ENCODE data around the gene STIP1. TPM values are rescaled to one million over a fixed set of nuclear protein-coding genes. Genes with fewer than 3 reads are reported as not detected.

STIP1 gene
- total and polyA plus RNA-seq, 2 donors (not counting 3 experiments of a cell fraction or from before 2014, with no cell fraction given), result 117 to 226 TPM

- no peak overlapping the region for H3K27ac ChIP-seq (ENCODE audit: insufficient read depth, low read depth, low read length)
- DNase-seq (ENCODE audit: low read depth, low spot score) (no peak), FAIRE-seq (no peak)
- POLR2A ChIA-PET, result no interaction called here
- H3K9ac ChIP-seq (replicated peaks; ENCODE audit: extremely low read depth, insufficient read depth, low read length), result no peak overlapping the region
- no peak overlapping the region for H3K4me3 ChIP-seq (replicated peaks in 1 of 3; ENCODE audit: insufficient read depth in 1 of 3, low read depth in 1 of 3, low read length in 3 of 3)
- H4K20me1 ChIP-seq (replicated peaks; ENCODE audit: control insufficient read depth, extremely low read depth, insufficient read depth, low read length), result no peaks in the 10 kb centered on the region
- no peak overlapping the region for H2AFZ ChIP-seq (ENCODE audit: low read depth, low read length)
- H3K4me2 ChIP-seq (ENCODE audit: insufficient read depth, low read length), result no peak overlapping the region
- BruUV-seq (replicated peaks), result no TSS peak
- H3K4me1 ChIP-seq (ENCODE audit: control insufficient read depth, extremely low read depth, insufficient read depth, low read length), result no peaks in the 10 kb centered on the region
- CTCF ChIA-PET, result interaction anchor here (0.9 to 1.1 kb wide), 2 partner anchors 8 to 9 kb away, joined by 3 to 5 read pairs; no protein-coding TSS in a partner anchor
- TF ChIP-seq MAX (IDR thresholded peaks at IDR 0.05; ENCODE audit: insufficient read depth, insufficient read length), result no peak
- no peak for TF ChIP-seq POLR2A (IDR thresholded peaks at IDR 0.05; ENCODE audit: low read depth, low read length)
- no peak for TF ChIP-seq POLR2AphosphoS5 (IDR thresholded peaks at IDR 0.05; ENCODE audit: insufficient read depth, low read depth, low read length)
- TF ChIP-seq MYC (IDR thresholded peaks at IDR 0.05; ENCODE audit: low read depth, low read length), result no peak
- no peak for TF ChIP-seq CTCF (IDR thresholded peaks at IDR 0.05; ENCODE audit: extremely low read depth in 1 of 2, insufficient read depth in 1 of 2, low read depth in 1 of 2, low read length in 2 of 2)
- no peak for TF ChIP-seq EZH2 (IDR thresholded peaks at IDR 0.05; ENCODE audit: borderline replicate concordance, low read depth, low read length, severe bottlenecking)
- TF ChIP-seq FOS (IDR thresholded peaks at IDR 0.05; ENCODE audit: borderline replicate concordance, insufficient read depth, low read length), result no peak
- no peak for TF ChIP-seq GATA2 (IDR thresholded peaks at IDR 0.05; ENCODE audit: insufficient read depth, insufficient read length, low read depth, low read length)
- no peak for TF ChIP-seq JUN (IDR thresholded peaks at IDR 0.05; ENCODE audit: borderline replicate concordance, insufficient read depth, insufficient read length, low read depth)
- intact Hi-C loops (cut with micrococcal nuclease) (no loop called here), dilution Hi-C loops (cut with MboI; ENCODE audit: extremely low pct_ligation_motif_present, low sequenced_read_pairs) (no loop called here)
- H3K9me1 ChIP-seq (replicated peaks; ENCODE audit: control insufficient read depth, extremely low read depth, insufficient read depth, low read length), result no peaks in the 10 kb centered on the region
- no peaks in the 10 kb centered on the region for H3K9me3 ChIP-seq (replicated peaks; ENCODE audit: control insufficient read depth, insufficient read depth, low read length)
- no peaks in the 10 kb centered on the region for H3K27me3 ChIP-seq (ENCODE audit: control insufficient read depth in 2 of 2, insufficient read depth in 2 of 2, low read length in 2 of 2)
- no peaks in the 10 kb centered on the region for H3K36me3 ChIP-seq (ENCODE audit: control insufficient read depth in 2 of 2, extremely low read depth in 1 of 2, insufficient read depth in 2 of 2, low read length in 2 of 2)
- no peaks in the 10 kb centered on the region for H3K79me2 ChIP-seq (ENCODE audit: control insufficient read depth, insufficient read depth, low read length)
These were observed 15.6 kb upstream of the STIP1 start for GRCh38 chr11:64170419-64170818.
